Cardiac septum (tissue), 1 donor: Measurements from ENCODE around the gene ADARB2. TPM values are rescaled to one million over a fixed set of nuclear protein-coding genes. Genes with fewer than 3 reads are reported as not detected.
"Not testable (repeated sequence)": the region's sequence is repeated elsewhere in the genome, so short reads cannot be mapped to it uniquely, and the experiment has no call there.

Experiments
- DNase-seq: peaks from one replicate; pipeline ENCODE4 v3.0.0-alpha.2; 2020; ENCODE audit warnings: low spot score
- intact Hi-C: fragments of 100-400 bp; cut with DNase I; formaldehyde crosslinking; loops from one replicate; pipeline ENCODE4 v1.14.0; 2022
- total RNA-seq: library from RNA; stranded (reverse); fragmentation: NEBNext Ultra II Directional; extraction: Animal tissue kit (Norgen Biotek cat#: 25700); gene quantifications from one replicate; pipeline ENCODE4 v1.2.1, GENCODE V29; 2021
- donor health status: DM: no; HTN: no; CAD: no.

Gene ADARB2
- total RNA-seq, 1 donor from 2014 or later: not detected

DNA sequence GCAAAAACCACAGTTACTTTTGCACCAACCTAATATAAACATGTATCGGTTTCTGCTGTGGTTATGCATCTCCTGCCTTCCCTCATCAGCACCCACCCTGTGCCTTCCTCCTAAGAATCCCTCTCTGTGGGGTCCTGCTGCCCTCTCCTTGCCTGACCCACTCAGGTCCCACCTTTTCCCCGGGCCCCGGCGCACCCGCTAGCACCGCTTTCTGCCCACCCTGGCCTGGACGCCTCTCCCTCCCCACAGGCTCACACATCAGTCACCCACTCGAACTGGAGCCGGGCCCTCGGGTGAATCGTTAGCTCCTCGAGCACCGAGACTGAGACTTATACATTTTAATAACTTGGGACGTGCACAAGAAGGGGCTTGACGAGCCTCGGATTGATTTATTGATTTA is 110.5 kb downstream of the ADARB2 start:
- intact Hi-C loops: no loop called here
- DNase-seq: no peak

DNA sequence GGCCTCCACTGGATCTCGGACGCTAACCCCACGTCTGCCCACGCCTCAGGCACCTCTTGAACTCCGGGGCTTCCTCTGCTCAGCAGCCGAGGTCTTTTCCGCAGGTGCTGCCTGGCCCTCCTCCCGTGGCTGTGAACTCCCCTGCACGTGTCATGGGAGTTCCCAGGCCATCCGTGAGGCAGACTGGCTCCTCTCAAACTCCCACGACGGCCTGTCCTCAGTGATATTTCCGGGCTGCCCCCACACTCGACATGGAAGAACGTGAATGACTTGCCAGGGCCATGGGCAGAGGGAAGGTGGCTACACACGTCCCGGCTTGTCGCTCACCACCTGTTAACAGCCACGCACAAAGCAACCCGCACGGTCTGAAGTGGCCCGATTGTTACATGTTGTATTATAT is 110.9 kb downstream of the ADARB2 start:
- intact Hi-C loops: no loop called here
- no peak for DNase-seq

DNA sequence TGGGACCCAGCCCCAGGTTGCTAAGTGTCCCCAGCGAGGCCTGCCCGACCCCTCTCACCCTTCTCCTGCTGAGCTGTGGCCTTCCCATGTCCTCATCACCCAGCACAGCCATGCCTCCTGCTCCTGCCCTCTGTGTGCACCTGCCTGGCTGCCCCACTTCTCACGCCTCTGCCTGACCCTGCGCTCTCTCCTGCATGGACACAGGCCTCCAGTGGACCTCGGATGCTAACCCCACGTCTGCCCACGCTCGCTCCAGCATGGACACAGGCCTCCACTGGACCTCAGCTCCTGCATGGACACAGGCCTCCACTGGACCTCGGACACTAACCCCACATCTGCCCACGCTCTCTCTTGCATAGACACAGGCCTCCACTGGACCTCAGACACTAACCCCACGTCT is 111.6 kb downstream of the ADARB2 start:
- DNase-seq: no peak
- intact Hi-C loops: no loop called here

DNA sequence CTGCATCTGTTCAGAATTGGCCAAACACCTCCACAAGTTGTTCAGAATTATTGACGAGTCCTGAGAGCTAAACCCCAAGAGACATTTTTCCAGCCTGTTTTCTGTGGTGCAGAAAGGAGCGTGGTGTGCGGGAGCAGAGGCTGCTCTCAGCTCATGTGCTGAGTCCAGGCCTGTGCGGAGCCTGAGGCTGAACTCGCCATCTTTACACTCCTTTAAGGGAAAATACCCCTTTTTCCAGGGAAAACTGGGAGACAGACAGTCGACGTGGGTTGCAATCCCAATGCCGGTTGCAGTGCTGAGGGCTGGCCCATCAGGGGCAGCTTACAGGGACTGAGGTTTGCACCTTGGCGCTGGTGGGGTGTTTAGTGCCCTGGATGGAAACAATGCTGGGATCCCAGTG is 112.2 kb downstream of the ADARB2 start:
- DNase-seq: no peak
- intact Hi-C loops: no loop called here

GRCh38 chr10:1624240-1624639 is 113.1 kb downstream of the ADARB2 start:
- intact Hi-C loops: no loop called here

DNA sequence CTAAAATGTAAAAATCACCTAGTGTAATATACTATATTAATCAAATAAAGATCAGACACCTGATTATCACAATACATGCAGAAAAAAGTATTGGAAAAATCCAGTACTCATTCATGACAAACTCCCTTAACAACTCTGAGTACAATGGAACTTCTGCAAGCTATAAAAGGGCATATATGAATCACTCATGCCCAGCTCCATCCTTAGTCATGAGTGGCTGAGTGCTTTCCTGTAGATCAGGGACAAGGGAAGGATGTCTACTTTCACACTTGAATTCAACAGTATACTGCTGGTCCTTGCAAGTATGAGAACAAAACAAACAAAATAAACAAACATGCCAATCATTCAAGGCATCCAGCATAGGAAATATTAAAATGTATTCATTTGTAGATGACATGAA is 116.5 kb downstream of the ADARB2 start:
- DNase-seq: no peak
- intact Hi-C loops: no loop called here

More at GRCh38 chr10:1624240-1624639, 113.1 kb downstream of the ADARB2 start:
- DNase-seq: no peak

DNA sequence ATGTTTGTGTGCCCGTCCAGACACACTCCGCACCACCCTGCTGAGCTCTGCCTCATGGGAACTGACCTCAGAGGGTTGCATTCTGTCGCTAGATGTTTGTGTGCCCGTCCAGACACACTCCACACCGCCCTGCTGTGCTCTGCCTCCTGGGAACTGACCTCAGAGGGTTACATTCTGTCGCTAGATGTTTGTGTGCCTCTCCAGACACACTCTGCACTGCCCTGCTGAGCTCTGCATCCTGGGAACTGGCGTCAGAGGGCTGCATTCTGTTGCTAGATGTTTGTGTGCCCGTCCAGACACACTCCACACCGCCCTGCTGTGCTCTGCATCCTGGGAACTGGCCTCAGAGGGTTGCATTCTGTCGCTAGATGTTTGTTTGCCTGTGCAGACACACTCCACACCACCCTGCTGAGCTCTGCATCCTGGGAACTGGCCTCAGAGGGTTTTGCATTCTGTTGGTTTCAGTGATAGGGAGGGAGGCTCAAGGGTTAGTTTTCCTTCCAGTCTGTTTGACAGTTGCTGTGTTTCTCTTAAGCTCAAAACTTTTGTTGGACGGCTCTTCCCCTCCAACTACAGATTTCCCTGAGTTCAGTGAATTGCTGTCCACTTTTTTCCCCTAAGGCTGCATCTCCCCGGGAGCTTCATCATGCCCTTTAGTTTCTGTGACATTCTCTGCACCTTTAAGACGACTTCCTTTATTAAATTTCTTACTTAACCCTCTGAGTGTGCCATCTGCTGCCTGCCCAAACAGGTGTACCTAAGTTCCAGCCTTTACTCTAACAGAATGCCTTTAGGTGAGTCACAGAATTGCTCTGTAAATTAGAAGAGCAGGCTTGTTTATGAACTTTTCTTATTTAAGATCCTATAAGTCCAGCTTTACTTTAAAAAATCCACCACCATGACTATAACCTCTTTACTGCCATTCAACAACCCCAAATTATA is 119.7 kb downstream of the ADARB2 start:
- DNase-seq, intact Hi-C loops: not testable (repeated sequence)

GRCh38 chr10:1616701-1617100 is 120.6 kb downstream of the ADARB2 start:
- intact Hi-C loops, DNase-seq: not testable (repeated sequence)

DNA sequence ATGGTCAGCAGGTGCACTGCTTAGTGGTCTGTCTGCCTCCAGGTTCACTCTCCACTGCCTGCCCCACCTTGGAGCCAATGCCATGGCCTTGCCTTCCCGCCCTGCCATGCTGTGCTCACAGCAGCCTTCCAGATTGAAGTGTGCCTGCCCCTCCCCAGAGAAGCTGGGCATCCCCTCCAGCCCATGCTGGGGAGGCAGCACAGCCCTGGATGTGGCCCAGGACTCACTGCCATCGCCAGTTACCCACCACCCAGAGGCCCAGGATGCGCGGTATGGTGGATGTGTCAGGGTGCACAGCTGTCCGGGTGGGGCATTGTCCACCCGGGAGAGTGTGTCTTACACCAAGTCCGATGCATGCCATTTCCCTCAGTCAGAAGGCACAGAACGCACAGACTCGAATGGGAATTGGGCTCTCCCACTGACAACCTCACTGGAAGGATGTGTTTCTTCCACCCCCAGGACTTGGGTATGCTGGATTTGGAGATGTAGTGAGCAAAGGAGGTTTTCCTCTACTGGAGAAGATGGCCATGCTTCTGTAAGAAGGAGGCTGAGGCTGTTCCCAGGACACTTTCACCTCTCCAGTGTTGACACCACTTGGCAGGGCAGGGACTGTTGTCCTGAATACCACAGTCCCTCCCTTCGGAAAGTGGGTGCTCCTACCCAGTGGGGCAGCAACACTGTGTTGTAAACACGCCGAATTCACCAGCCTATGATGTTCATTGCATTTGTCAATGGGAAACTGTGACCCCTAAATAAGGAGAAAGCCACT is 122.0 kb downstream of the ADARB2 start:
- intact Hi-C loops: no loop called here
- no peak for DNase-seq

- intact Hi-C loops: no loop called here
- no peak for DNase-seq
These were observed 123.8 kb downstream of the ADARB2 start for GRCh38 chr10:1613511-1613910.

- intact Hi-C loops: no loop called here
These were observed 124.4 kb downstream of the ADARB2 start for GRCh38 chr10:1612908-1613307.

DNA sequence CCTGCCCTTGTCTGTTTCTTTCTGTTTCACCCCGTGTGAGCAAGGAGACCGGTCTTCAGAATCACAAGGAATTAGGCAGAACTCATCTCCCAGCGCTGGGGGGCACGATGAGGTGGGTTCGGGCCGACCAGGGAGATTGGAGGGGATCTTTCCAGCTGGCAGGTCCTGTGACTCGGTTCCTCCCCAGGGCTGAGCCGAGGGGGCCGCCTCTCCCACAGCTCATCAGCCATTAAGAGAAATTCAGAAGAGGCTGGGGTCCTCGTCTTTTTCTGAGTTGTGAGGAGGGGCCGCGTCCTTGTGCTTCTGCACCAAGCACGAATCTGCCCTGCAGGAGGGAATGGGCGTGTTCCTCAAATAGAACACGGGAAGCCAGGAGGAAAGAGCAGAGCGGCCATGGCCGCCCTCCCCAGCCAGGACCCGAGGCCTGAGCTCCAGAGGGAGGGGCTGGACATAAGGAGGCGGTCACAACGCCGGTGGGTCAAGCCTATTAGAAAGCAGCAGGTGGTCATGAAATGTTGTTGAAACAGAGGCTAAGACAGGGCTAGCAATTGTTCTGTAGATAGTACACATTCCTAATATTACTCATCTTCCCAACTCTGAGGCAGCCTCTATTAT is 125.3 kb downstream of the ADARB2 start:
- intact Hi-C loops: no loop called here

More at GRCh38 chr10:1612908-1613307, 124.4 kb downstream of the ADARB2 start:
- DNase-seq: no peak

GRCh38 chr10:1610986-1611770 is 126.1 kb downstream of the ADARB2 start:
- peak; percentile 19 for DNase-seq
- intact Hi-C loops: no loop called here

More for the DNA sequence above, 125.3 kb downstream of the ADARB2 start:
- DNase-seq: no peak

- DNase-seq: no peak
- intact Hi-C loops: no loop called here
These were observed 127.7 kb downstream of the ADARB2 start for GRCh38 chr10:1609648-1609970.

- intact Hi-C loops: no loop called here
- DNase-seq: no peak
These were observed 128.3 kb downstream of the ADARB2 start for GRCh38 chr10:1608851-1609647.

DNA sequence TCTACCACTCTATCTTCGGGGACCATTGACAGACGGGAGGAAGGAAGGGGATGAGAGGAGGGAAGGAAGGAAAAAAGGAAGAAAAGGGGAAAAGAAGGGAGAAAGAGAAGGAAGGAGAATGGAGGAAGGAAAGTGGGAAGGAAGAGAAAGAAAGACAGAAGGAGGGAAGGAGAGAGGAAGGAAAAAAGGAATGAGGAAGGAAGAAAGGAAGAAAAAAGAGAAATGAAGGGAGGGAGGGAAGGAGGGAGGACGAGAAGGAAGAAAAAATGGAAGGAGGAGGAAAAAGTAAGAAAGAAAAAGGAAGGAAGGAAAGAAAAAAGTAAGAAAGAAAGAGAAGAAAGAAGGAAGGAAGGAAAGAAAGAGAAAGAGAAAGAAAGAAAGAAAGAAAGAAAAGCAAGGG is 128.9 kb downstream of the ADARB2 start:
- no peak for DNase-seq
- intact Hi-C loops: no loop called here

- intact Hi-C loops: no loop called here
- DNase-seq: no peak
These were observed 129.9 kb downstream of the ADARB2 start for GRCh38 chr10:1607466-1607865.

DNA sequence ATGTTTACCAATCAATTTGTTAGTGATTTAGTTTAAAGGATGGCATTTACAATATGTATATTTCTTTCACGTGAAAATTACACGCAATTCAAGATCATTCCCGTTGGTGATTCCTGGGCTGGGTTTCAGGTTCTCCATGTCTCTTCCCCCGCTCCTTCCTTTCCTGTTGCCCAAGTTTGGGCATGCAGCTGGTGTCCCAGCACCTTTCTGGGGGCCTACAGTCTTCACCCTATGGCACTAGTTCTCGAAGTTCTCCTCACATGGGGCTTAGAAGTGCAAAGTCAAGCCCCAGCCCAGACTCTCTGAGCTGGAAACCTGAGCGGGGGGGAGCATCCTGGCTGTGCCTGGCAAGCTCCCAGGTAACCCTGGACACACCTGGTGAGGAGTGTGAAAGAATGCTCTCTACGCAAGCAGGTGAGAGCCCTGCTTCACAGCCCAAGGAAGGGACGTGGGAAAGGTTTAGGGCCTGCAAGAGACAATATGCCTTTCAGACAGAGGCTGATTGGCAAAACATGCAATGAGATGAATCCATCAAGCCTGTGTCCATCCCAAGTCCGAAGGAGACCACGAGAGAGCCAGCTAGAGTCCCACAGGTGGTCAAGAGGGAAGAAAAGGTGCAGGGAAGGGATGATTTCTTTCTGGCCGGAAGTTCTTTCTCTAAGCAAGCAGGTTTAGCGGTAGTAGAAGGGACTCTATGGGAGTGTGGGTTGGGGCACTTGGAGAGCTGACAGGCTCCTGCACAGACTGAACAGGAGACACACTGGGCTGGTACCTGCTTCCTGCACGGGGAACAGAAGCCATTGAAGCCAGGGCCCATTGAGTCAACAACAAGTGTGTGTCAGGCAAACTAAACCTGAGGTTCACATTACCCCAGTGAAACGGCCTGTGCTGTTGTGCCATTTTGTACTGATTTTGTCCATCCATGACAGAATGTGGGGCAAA is 131.1 kb downstream of the ADARB2 start:
- intact Hi-C loops: no loop called here
- DNase-seq: no peak
